Activated T-cell treated with anti-CD3 and anti-CD28 coated beads for 4 hours (primary cell): ENCODE measurements around the gene FNDC11.
"Not testable (repeated sequence)": the region's sequence is repeated elsewhere in the genome, so short reads cannot be mapped to it uniquely, and the experiment has no call there.

Experiments
- DNase-seq: peaks from one replicate; pipeline ENCODE4 v3.0.0-alpha.2; 2020

The FNDC11 gene

DNA sequence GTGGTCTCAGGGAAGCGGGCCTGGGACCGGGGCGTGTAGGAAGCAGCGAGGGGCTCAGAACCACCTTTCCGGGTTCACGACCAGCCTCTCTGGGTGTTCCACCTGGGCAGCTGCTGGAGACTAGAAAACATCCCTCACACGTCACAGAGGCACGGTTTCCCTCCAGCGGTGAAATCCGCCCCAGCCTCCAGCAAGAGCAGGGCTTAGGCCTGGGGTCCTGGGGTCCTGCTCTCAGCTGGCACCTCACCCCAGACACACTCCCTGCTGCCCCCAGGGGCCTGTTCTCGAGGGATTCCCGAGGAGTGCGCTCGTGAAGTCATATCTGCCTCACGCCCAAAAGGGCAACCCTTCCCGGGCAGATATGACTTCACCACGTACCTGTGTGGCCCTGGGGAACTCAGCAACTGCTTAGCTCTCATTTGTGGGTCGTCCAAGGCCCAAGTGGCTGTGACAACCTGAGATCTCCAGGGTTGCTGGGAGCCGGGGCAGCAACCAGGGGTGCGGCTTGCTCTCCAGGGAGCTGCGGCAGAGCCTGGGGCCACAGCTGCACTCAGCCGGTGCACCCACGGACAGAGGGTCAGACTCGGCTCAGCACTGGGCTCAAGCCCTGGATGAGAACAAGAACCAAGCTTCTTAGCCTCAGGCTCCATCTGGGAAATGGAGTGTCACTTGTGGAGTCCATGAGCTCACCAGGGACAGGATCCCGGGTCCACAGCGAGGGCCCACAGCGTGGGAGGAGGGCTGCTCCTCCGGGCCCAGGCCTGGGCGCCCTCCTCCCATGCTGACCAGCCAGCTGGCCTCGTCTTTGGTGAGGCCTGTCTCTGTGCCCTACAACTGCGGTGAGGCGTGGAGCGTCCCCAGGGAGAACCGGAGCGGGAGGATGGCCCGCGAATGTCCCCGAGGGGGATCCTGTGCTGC is 661 bp downstream of the FNDC11 start:
- DNase-seq: no peak

DNA sequence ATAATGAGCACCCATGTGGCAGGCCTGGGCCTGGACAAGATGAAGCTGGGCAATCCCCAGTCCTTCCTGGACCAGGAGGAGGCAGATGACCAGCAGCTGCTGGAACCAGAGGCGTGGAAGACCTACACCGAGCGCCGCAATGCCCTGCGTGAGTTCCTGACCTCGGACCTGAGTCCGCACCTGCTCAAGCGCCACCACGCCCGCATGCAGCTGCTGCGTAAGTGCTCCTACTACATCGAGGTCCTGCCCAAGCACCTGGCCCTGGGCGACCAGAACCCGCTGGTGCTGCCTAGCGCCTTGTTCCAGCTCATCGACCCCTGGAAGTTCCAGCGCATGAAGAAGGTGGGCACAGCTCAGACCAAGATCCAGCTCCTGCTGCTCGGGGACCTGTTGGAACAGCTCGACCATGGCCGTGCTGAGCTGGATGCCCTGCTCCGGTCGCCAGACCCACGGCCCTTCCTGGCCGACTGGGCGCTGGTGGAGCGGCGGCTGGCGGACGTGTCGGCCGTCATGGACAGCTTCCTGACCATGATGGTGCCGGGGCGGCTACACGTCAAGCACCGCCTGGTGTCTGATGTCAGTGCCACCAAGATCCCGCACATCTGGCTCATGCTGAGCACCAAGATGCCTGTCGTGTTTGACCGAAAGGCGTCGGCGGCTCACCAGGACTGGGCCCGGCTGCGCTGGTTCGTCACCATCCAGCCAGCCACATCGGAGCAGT is 1.9 kb downstream of the FNDC11 start:
- no peak for DNase-seq

DNA sequence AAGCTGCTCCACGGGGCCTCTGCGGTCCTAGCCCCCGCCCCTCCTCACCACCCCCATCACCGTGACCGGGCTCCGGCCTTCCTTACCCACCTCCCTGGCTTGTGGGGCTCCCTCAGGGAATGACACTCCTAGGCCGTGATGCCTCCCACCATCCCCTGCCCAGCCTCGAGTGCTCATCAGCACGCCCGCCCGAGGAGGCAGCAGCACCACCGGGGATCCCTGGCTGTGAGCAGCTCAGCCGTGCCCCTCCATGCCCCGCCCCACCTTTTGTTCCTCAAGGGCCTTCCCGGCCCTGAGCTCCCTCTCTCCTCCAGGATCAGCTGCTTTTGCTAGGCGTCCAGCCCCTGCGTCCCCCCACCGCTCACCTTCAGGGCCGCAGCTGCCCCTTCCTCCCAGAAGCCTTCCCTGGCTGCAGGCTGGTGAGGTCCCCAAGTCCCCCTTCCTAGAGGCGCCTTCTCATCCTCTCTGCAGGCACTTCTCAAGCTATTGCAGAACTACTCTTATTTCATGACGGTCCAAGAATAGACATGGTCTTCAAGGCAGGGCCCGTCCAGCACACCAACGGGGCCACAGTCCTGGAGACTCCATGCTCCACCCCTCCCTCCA is 3.0 kb downstream of the FNDC11 start:
- DNase-seq: no peak

DNA sequence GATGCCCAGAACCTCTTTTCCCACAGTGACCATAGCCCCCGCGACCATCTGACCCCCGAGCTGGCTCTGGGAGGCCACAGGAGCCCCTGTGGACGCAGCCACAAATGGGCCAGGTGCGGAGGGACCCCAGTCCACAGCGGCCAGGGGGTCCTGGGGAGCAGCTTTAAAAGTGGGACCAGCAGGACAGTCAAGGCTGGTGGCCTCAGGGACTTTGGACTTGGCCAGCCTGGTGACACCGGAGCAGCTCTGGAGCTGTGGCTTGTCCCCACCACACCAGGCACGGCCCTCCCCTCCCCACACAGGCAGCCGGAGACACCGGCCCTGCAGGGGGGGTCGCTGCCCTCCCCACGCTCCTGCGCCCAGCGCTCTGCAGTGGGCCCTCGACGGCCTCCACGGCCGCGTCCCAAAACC is 3.5 kb downstream of the FNDC11 start:
- no peak for DNase-seq

DNA sequence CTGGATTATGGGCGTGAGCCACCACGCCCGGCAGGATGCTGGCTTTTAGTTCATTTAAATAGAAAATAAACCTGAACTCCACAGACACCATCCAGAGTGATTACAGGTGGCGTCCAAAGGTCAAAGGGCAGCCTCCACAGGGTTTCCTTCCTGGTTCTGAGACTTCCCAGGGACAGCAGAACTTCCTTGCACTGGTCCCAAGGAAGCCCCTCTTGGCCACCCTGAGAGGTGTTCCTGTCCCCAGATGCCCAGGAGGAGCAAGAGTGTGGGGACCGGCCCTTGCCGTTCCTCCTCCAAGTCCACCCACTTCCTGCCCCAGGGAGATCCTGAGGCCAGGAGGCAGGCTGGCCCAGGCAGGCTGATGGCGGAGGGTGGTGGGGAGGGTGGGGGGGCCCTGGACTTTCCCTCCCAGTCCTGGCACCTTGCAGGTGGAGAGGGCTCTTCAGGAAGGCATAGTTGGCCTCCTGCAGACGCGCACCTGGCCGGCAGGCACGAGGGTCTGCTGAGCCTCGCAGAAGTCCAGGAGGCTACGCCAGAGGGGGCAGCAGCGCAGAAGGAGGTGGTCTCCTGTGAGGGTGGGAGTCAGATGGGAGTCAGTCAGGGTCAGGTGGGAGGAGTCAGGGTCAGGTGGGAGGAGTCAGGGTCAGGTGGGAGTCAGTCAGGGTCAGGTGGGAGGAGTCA is 5.0 kb downstream of the FNDC11 start:
- DNase-seq: no peak

DNA sequence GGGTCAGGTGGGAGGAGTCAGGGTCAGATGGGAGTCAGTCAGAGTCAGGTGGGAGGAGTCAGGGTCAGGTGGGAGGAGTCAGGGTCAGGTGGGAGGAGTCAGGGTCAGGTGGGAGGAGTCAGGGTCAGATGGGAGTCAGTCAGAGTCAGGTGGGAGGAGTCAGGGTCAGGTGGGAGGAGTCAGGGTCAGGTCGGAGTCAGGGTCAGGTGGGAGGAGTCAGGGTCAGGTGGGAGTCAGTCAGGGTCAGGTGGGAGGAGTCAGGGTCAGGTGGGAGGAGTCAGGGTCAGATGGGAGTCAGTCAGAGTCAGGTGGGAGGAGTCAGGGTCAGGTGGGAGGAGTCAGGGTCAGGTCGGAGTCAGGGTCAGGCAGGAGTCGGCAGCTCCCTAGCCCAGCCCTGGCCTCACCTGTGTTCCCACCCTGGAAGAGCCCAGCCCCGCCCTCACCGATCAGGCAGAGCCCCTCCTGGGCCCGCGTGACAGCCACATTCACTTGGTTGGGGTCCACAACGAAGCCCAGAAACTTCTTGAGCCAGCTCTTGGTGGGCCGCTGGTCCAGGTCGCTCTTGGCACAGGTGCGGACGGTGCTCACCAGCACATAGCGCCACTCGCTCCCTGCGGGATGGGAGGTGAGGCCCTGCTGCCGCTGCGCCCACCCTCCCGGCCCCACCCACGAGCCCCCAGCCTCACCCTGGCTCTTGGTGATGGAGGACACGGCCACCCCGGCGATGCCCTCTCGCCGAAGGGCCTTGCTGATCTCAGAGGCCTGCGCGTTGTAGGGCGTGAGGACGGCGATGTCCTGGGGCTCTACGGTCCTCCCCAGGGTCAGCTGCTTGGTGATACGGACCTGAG is 5.8 kb downstream of the FNDC11 start:
- not testable (repeated sequence) for DNase-seq

DNA sequence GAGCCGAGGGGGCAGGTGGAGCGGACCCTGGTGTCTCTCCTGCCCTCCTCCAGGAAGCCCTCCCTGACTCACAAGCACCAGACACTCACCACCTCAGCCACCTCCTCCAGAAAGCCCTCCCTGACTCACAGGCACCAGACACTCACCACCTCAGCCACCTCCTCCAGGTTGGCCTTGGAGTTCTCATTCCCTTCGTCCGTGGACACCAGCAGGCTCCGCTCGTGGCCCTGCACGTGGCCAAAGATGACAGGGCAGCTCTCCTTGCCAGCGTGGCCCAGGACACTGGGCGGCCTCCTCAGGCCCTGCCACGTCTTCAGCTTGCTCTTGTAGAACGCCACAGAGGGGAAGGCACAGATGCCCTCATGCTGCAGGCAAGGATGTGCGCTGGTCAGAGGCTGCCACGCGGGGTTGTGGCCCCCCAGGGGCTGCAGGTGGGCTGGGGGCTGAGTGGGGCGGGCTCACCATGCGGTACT is 6.4 kb downstream of the FNDC11 start:
- DNase-seq: no peak

DNA sequence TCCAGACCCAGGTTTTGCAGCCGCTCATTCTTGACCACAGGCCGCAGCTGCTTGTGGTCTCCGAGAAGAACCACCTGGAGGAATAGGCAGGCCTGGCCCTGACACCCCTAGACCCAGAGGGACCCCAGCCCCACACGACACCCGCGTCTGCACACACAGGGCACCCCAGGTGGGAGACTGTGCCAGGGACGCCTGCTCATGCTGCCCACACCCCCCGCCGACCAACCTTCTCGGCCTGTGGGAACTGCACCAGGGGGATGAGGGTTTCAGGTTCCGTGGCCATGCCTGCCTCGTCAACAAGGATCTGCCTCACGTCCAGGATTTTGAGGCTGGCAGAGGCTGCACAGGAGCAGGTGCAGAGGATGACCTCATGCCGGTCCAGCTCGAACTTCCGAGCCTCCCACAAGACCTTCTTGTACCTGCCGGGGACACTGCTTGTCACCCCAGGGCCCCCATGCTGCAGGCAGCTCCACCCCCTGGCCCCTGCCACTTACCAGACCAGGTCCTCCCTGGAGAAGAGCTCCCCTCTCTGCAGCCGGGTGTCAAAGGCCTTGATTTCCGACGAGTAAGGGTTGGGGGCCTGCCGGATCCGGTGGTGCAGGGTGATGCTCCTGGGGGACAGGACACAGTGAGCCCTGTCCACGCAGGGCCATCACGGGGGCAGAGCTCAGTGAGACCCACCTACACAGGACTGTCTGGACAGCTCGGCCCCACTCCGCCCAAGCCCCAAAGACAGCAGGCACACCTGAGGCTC is 7.1 kb downstream of the FNDC11 start:
- no peak for DNase-seq

DNA sequence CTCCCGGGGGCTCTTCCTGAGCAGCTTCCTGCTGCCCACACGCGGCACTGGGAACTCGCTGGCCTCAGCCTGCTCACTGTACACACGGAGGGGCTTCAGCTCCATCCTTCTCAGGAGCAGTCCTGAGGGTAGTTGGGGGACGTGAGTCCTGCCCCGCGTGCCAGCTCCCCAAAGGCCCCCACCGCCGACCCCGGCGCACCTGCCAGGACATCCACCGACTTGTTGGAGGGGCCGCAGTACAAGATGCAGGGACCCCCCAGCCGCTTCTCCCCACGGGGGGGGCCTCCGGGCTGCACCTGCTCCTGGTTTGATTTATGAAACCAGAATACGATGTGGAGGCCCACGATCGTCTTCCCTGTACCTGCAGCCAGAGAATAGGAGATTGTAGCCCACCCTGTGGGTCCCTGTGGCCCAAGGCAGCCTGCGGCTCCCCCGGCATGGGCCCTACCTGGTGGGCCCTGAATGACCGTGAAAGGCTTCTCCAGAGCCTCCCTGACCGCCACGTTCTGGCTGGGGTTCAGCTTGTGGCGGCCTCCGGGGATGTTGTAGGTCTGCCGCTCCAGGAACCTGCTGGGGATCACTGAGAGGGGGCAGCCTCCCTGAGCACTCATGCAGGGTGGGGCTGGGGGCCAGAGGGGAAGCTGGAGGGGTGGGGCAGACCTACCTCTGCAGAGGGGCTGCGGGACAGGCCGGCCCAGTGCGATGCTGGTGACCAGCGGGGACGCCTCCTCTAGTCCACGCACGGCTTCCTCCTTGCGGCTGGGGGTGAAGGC is 7.9 kb downstream of the FNDC11 start:
- DNase-seq: no peak

DNA sequence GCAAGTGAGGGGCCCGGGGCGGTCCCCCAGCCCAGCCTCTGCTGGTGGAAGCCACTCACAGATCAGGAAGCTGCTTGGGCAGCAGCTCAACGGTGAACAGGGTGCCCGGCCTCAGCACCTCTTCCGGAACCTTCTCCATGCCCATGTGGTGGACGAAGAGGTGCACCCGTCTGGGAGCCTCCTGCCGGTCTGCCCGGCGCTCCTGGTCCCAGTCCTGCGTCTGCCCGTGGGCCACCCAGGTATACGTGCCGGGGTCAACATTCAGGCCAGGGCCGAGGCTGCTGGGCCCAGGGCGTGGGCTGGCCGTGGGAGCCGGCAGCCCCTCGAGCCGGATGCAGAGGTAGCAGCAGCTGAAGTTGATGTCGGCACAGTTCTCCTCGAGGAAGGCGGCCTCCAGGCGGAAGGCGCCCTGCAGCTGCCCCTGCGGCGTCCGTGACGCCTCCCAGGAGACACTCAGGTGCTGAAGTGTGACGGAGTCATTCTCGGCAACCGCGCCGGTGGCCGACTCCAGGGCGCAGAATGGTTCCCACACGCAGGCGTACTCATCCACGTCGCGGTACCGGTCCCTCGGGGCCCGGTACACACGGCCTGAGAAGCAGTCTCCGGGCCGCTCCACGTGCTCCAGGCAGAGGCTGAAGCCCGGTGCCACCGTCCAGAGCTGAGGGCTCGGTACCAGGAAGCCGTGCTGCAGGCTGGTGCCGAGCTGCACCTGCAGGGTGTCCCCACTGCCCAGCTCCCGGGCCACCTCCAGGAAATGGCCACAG is 8.7 kb downstream of the FNDC11 start:
- DNase-seq: no peak

DNA sequence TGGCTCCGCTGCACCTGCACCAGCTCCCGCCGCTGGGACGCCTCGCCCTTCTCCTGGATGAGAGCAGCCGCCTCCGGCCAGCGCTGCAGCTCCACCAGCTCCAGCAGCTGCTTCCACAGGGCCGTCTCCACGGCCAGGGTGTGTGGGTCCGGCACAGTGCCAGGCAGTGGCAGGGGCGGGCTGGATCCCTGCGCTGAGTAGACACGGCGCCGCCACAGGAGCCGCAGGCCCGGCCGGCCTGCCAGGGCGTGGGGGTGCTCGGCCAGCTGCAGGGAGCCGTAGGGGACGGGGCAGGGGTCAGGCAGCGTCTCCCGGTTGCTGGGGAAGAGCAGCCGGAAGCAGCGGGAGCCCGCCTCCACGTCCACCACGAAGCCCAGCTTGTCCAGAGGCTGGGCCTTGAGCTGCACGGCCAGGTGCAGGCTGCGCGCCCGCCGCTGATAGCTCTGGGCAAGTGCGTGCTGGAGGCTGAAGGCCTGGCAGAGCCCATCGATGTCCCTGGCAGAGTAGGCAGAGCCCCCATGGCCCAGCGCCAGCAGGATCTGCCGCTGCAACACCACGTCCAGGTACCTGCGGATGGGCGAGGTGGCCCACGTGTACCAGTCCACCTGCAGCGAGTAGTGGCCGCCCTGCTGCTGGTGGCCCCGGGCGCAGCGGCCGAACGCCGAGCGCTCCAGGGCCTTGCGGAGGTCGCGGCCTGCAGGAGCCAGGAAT is 9.4 kb downstream of the FNDC11 start:
- no peak for DNase-seq

DNA sequence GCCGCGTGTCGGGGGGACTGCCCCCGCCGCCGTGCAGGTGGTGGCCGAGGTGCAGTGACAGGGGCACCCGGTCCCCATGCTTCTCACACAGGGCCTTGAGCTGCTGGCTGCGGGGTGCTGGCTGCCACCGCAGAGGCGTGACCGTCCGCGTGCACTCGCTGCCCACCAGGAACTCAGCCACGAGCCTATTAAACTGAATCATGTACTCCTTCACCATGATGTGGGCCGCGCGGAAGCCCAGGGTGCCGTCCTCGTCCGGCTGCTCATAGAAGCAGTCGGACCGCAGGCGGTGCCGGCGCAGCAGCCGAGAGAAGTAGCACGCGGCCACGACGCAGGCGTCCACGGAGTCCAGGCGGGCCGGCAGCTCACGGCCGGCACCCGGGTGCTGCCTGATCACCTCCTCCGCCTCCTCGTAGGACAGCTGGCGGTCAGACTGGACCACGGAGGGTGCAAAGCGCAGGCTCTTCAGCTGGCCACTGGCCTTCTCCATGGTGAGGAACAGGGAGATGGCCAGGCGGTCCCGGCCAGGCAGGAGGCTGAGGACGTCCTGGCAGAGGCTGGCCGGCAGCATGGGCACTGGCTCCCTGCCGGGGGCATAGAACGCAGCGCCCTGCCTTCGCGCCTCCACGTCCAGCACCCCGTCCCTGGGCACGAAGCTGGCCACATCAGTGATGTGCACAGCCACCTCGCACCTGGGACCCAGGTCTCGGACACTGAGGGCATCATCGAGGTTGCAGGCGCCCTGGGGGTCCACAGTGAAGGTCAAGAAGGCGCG is 10.3 kb downstream of the FNDC11 start:
- DNase-seq: no peak

DNA sequence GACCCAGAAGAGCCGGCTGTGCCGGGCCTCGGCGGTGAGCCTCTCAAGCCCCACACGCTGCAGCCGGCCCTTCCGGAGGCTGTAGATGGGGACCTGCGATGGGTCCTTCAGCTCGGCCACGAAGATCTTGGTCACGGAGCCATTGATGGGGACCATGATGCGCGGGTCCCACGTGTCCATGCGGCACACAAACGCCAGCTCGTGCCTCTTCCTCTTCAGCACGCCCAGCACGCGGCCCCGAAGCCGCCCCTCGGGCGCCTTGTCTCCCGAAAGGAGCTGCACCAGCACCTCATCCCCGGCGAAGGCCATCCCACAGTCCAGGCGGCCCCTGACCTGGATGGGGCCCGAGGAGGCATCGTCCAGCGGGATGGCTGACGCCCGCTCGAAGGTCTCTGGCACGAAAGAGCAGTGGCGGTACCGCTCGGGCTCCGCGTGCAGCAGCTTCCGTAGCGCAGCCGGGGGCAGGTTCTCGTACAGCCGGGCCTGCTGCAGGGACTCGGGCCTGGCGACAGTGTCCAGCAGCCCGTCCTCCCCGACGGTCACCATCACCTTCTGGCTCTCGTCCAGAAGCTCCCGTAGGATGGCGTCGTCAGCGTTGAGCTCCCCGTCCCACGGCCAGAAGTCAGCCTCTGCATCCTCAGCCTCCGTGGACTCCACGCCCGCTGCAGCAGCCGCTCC is 11.2 kb downstream of the FNDC11 start:
- no peak for DNase-seq

DNA sequence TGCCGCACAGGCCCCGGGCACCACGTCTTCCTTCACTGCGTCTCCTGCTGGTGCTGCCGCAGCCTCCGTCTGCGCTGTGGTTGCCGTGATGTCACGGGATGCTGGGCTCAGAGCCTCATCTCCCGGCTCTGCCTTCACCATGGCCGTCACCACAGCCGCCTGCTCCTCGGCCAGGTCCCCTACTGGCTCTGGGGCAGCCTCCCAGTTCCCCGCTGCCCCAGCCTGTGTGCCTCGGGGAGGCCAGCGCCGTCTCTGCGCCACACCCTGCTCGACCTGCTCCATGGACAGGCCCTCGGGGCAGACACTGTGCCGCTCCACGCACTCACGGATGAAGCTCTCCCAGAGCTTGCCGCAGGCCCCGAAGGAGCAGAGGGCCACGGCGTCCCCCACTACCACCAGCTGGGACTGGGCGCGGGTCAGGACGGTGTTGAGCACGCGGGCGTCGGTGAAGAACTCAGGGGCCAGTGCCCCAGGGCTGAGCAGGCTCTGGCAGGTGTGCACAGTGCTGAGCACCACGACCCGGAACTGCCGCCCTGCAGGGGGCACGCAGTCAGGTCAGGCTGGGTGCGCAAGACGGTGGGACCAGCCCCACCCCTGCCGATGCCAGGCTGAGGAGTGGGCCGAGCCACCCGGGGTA is 11.9 kb downstream of the FNDC11 start:
- DNase-seq: no peak

DNA sequence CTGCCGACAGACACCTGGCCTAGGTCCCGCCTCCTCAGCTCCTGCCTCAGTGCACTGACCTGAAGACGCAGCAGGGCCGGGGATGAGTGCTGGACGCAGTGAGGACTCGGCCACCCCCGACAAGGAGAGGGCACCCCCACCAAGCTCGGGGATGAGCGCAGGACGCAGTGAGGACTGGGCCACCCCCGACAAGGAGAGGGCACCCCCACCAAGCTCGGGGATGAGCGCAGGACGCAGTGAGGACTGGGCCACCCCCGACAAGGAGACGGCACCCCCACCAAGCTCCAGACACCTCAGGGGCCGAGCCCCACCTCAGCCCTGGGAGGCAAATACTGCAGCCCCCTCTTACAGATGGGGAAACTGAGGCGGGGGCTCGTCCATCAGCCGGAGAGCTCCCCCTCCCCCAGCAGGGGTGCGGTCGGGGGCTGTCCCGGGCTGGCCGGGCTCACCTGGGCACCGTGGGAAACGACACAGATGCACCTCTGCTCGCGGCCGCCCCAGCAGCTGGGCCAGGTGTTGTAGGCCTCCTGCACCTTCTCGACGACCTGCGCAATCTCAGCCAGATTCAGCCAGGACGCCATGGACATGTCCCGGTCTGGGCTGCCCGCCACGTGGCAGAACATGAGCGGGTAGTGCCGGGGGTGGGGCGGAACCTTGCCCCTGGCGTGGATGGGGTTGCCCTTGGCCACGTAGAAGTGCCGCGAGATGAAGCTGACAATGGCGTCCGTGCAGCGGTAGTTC is 12.6 kb downstream of the FNDC11 start:
- DNase-seq: no peak

DNA sequence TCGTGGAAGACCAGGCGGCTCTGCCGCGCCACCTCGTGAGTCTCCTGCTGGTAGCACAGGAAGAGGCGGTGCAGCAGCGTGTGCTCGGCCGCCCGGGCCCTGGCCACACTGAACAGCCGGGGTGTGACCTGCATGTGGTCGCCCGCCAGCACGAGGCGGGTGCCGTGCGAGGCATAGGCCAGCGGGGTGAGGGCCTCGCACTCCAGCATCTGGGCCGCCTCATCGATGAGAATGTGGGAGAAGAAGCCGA is 13.1 kb downstream of the FNDC11 start:
- no peak for DNase-seq
